BE2C (cell line): ENCODE results near the gene SNX30.

ENCODE experiments used
- DNase-seq: peaks from one replicate; pipeline ENCODE4 v3.0.0-alpha.2; 2020
- H3K27me3 ChIP-seq: fragments of 250-450 bp; sonication (Bioruptor Pico); 2 replicates; pipeline ENCODE4 v1.5.1; 2020; ENCODE audit warnings: mild to moderate bottlenecking
- H3K36me3 ChIP-seq: fragments of 250-450 bp; sonication (Bioruptor Pico); 2 replicates; pipeline ENCODE4 v1.5.1; 2020; ENCODE audit warnings: mild to moderate bottlenecking
- H3K4me1 ChIP-seq: fragments of 250-450 bp; sonication (Bioruptor Pico); 2 replicates; pipeline ENCODE4 v1.5.1; 2020
- H3K4me3 ChIP-seq: 2 replicates; pipeline ENCODE4 v1.5.1; 2011; ENCODE audit warnings: low read depth, low read length
- H3K9me3 ChIP-seq: fragments of 250-450 bp; sonication (Bioruptor Pico); 2 replicates; pipeline ENCODE4 v1.5.1; 2020
- TF ChIP-seq, protein P1 (sequence below): IDR thresholded peaks from 2 replicates; pipeline ENCODE4 v1.5.1; 2012; ENCODE audit warnings: mild to moderate bottlenecking, low read depth, low read length

The SNX30 gene

DNA sequence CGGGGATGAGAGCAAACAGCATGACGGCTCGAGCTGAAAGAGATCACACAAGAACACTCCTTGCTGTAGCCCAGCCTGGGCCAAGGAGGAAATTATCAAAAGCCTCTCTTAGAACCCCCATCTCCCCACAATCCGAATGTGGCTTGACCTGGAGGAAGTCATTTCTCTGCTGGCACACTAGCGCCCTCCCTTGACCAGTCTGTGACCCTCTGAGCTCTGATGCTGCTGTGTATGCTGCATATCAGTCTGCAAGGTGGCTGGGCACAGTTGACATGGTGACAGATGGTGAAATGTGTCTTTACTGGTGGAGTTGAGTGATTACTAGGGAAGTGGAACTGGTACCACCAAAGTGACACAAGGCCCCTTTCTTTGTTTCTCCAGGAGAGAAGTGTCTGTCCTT lies 136.8 kb downstream of the SNX30 start:
- Histone ChIP-seq H3K4me1 (no peaks in the 10 kb centered on the region), H3K27me3 (no peaks in the 10 kb centered on the region), H3K4me3 (no peak overlapping the region), H3K36me3 (no peaks in the 10 kb centered on the region), H3K9me3 (no peaks in the 10 kb centered on the region)
- DNase-seq, result no peak
- TF ChIP-seq, protein P1, sequence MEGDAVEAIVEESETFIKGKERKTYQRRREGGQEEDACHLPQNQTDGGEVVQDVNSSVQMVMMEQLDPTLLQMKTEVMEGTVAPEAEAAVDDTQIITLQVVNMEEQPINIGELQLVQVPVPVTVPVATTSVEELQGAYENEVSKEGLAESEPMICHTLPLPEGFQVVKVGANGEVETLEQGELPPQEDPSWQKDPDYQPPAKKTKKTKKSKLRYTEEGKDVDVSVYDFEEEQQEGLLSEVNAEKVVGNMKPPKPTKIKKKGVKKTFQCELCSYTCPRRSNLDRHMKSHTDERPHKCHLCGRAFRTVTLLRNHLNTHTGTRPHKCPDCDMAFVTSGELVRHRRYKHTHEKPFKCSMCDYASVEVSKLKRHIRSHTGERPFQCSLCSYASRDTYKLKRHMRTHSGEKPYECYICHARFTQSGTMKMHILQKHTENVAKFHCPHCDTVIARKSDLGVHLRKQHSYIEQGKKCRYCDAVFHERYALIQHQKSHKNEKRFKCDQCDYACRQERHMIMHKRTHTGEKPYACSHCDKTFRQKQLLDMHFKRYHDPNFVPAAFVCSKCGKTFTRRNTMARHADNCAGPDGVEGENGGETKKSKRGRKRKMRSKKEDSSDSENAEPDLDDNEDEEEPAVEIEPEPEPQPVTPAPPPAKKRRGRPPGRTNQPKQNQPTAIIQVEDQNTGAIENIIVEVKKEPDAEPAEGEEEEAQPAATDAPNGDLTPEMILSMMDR, result no peak

DNA sequence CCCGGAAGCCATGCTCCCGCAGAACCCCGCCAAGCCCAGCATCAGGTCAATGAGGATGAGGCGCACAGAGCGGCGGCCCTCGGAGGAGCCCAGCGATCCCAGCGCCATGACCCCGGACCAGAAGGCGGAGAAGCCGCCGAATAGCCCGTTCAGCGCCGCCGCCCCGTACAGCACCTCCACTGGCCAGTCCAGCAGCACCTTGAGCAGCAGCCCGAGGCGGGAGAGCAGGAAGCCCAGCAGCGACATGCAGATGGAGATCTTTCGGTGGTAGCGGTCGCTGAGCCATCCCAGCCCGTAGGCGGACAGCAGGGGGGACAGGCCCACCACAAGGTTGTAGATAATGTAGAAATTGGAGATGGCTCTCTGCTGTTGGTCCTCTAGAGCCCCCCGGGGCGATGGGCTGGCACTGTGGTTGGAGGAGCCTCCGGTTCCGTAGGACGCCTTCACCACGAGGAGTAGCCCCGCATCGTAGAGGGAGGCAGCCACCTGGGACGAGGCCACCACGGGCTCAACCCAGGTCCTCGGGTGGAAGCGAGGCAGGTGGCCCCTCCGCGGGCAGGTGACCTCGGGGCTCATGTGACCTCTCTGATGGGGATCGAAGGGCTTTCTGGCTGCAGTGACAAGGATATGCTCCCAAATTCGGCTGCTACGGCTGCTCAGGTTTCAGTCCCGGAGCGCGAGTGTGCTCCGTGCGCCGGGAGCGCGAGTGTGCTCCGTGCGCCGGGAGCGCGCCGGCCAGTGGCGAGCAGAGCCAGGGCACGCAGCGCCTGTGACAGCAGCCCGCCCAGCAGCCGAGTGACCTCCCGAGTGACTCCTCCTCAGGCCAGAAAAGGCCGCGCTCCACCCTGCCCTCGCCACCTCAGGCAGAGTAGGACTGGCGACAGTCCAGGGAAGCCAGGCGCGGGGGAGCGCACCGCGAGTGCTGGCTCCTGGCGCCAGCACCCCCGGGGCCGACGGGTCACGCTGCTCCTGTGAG lies 139.8 kb downstream of the SNX30 start, which contains the start of gene SLC46A2:
Gene SLC46A2, minus strand, starts transcription at position 771 of the 976 bp plus-strand sequence. Its CDS starts 195 bp downstream, at position 576.
- TF ChIP-seq, protein P1, result no peak
- Histone ChIP-seq H3K4me1 (no peaks in the 10 kb centered on the region), H3K27me3 (no peaks in the 10 kb centered on the region), H3K4me3 (no peak within 1 kb of the TSS), H3K36me3 (no peaks in the 10 kb centered on the region), H3K9me3 (no peaks in the 10 kb centered on the region)
- DNase-seq, result no peak

DNA sequence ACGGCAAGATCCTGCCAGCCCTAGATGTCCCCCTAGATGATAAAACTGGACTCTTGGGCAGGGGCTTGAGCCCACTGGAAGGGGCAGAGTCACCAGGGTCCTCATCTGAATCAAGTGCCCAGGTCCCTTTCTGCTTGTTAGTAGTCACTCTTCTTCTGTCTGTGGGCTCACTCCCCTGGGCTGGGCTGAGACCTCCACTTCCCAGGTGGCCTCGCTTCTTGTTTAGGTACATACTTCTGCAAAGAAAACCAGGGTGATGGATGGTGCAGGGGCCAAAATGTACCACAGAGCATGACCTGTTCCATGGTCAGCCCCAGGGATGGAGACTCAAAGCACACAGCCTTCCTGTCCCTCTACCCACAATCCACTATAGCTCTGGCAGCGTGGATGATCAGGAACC lies 141.0 kb downstream of the SNX30 start:
- no peak for DNase-seq
- no peaks in the 10 kb centered on the region for H3K27me3 ChIP-seq
- H3K9me3 ChIP-seq, result no peaks in the 10 kb centered on the region
- H3K36me3 ChIP-seq, result no peaks in the 10 kb centered on the region
- H3K4me3 ChIP-seq, result no peak overlapping the region
- no peaks in the 10 kb centered on the region for H3K4me1 ChIP-seq
- TF ChIP-seq, protein P1, result no peak

DNA sequence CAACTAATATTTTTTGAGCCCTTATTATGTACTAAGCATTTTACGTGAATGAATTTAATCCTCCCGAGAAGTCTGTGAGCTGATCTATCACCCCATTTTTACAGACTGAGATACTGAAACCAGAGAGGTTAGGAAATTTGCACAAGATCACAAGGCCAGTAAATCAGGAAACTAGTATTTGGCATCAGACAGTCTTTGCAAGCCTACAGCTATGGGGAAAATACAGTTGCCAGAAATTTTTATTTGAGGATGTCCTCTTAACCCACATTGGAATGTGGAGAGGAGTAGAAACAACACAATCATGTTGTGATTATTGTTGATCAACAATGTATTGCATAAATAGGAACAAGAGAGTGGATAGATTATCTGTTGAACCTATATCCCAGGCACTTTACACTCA lies 142.4 kb downstream of the SNX30 start:
- H3K4me1 ChIP-seq, result no peaks in the 10 kb centered on the region
- H3K4me3 ChIP-seq, result no peak overlapping the region
- TF ChIP-seq, protein P1, result no peak

DNA sequence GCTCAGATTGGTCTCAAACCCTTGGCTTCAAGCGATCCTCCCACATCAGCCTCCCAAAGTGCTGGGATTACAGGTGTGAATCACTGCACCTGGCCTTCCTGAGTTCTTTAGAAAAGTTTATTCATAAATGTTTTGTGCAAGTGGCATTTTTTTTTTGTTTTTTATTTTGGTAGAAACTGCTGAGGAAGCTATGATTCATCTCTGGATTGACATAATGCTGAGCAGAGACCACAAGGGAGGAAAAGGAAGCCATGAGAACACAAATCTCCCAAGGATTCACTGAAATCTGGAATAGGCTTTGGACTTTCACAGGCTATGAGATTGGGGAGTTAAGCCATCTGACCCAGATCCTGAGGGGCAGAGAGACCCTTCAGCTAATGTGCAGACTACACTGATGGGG lies 143.5 kb downstream of the SNX30 start:
- TF ChIP-seq, protein P1, result no peak
- DNase-seq, result no peak
- Histone ChIP-seq H3K27me3 (no peaks in the 10 kb centered on the region), H3K4me1 (no peaks in the 10 kb centered on the region), H3K4me3 (no peak overlapping the region), H3K9me3 (no peaks in the 10 kb centered on the region), H3K36me3 (no peaks in the 10 kb centered on the region)

More for the DNA sequence above, 142.4 kb downstream of the SNX30 start:
- Histone ChIP-seq H3K27me3 (no peaks in the 10 kb centered on the region), H3K9me3 (no peaks in the 10 kb centered on the region), H3K36me3 (no peaks in the 10 kb centered on the region)
- no peak for DNase-seq

DNA sequence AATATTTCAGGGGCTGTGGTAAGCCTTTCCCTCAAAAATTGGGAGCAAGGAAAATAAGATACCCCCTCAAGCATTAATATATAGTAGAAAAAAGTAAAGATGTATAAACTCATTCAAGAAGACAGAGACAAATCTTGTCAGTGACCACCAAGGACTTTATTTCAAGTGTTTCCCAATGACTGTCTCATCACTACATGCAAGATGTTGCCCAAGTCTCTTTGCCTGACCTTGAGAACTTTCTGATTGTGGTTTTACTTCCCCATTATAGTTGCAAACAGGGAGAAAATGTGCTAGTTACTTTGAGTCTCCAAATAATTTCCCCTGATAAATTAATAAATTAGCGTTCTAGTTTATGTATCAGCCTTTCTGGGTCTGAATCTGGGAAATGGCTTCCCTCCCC lies 144.1 kb downstream of the SNX30 start:
- no peaks in the 10 kb centered on the region for H3K36me3 ChIP-seq
- DNase-seq, result no peak
- TF ChIP-seq, protein P1, result no peak

More for the DNA sequence above, 144.1 kb downstream of the SNX30 start:
- H3K9me3 ChIP-seq, result no peaks in the 10 kb centered on the region
- H3K4me1 ChIP-seq, result no peaks in the 10 kb centered on the region
- H3K27me3 ChIP-seq, result no peaks in the 10 kb centered on the region; the same call in 1 of the 2 replicates
- no peak overlapping the region for H3K4me3 ChIP-seq
